Measurements from ENCODE around the gene BHMT2.

Gene BHMT2, protein sequence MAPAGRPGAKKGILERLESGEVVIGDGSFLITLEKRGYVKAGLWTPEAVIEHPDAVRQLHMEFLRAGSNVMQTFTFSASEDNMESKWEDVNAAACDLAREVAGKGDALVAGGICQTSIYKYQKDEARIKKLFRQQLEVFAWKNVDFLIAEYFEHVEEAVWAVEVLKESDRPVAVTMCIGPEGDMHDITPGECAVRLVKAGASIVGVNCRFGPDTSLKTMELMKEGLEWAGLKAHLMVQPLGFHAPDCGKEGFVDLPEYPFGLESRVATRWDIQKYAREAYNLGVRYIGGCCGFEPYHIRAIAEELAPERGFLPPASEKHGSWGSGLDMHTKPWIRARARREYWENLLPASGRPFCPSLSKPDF

DNA sequence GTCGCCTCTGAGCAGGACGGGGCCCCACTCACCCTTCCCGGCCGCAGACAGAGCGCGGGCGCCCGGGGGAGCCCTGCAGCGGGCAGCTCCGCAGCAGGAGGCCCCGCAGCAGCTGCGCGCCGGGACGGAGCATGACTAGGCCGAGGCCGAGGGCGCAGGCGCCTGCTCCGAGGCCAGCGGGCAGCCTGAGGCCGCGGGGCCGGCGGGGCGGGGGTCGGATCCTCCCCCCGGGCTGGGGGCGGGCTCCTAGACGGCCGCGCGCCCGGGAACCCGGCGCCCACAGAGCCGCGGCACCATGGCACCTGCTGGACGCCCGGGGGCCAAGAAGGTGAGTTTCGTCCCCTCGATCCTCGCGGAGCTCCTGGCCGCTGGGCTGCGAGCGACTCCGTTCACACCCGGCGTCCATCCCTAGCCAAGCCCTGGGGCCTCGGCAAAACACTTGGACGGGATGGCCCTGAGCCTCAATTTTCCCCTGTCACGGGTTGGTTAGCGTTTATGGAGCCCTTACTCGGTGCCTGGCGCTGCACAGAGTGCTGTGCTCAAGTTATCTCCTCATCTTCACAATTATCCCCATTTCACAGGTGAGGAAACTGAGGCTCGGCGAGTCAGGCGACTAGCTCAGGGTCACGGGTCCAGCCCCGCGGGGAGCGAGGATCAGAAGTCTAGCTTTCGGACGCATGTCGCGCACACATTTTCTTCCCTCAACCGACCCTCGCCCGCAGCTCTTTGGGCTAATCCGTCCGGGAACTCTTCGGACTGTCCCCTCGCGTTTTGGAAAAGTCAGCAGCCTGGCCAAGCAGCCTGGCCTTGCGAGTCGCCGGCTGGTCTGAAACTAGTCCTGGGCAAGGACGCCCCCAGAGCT lies at the start of gene BHMT2, which contains the start of gene DMGDH:
BHMT2 (plus strand) TSS at position 280 of the 862 bp plus-strand sequence; CDS start at position 296, 16 bp downstream.
DMGDH (minus strand) TSS at position 187 of the 862 bp plus-strand sequence; CDS start at position 133, 54 bp downstream.
- FAIRE-seq, result no peak

- FAIRE-seq, result peak; percentile 95
These were observed 48.6 kb upstream of the BHMT2 start for GRCh38 chr5:79020861-79021561.

DNA sequence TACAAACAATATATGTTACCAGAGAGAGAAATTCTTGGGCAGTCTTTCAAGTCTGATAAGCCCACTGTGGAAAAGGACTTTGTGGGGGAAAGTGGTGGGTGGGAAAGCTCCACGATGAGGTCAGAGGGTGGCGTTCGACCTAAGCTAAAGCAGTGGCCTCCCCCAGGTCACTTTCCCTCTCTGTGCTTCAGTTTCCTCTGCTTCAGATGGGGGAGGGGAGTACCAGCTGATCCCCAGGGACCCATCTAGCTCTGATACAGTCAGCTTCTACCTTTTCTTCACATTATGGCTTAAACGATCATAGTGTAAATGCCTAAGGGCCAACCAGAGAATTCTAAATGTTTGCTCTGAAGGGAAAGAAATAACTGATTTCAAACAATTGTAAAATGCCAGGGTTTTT lies 47.8 kb upstream of the BHMT2 start:
- FAIRE-seq, result no peak

- no peak for FAIRE-seq
These were observed 46.8 kb upstream of the BHMT2 start for GRCh38 chr5:79022771-79023170.

DNA sequence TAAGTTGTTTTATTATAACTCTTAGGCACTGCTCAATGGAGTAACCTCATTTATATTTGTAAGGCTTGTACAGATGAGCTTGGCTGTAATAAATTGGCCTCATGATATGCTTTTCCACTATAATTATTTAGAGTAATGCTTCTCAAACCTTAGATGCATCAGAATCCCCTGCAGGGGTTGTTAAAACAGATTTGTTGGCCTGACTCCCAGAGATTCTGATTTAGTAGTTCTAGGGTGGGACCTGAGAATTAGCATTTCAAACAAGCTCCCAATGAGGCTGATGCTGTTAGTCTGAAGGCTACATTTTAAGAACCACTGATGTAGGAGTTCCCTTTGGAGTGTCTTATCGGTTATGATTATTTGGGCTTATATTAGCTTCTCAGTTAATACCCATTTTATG lies 46.2 kb upstream of the BHMT2 start:
- FAIRE-seq, result no peak

- no peak for FAIRE-seq
These were observed 45.6 kb upstream of the BHMT2 start for GRCh38 chr5:79023947-79024346.

- FAIRE-seq, result peak; percentile 93
These were observed 44.5 kb upstream of the BHMT2 start for GRCh38 chr5:79025054-79025472.

DNA sequence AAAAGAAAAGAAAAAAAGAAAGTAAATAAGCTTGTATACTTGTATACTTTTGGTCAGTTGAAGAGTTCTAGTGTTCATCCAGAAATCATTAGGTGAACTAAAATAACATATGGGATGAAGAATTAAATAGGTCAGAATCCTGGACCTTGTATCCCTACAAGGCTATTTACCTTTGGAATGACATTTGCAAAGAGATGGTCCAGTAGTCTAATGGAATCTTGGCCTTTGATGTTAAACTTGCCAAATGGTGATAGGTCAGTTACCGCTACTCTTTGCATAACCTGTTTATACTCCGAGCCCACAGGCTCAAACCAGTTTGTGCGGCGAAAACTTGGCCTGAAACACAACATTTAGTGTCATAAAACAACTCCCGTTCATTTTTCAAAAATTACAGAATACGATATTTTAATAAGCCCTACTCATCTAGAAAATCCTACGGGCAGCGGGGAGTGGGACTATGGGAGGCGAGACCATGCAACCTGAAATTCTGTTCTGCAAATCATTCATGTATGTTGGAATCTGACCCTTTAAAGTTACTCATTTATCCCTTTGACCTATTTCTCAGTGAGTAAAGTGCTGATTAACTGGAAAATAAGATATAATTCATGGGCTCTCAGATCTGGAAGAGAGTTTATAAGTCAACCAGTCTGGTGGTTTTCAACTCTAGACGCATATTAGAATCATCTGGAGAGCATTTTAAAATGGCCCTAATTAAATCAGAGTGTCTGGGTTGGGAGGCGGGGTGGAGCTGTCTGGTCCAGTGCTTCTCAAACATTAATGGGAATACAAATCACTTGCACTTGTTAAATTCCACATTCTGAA lies 38.7 kb upstream of the BHMT2 start:
- no peak for FAIRE-seq

DNA sequence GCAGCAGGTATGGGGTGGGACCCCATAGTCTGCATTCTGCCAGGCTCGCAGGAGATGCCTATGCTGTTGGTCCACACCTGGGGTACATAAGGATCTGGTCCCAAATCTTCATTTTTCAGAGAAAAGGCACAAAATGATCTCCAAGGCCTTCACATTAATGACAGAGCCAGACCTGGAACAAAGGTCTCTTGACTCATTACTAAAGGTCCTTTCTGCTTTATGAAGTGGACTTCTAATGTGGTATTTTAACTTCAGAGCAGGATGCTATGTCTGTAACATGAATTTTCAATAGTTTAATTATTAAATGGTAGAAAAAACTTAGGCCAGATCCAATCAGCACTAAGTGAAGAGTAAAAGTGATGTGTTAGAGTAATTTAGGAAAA lies 38.1 kb upstream of the BHMT2 start:
- no peak for FAIRE-seq

DNA sequence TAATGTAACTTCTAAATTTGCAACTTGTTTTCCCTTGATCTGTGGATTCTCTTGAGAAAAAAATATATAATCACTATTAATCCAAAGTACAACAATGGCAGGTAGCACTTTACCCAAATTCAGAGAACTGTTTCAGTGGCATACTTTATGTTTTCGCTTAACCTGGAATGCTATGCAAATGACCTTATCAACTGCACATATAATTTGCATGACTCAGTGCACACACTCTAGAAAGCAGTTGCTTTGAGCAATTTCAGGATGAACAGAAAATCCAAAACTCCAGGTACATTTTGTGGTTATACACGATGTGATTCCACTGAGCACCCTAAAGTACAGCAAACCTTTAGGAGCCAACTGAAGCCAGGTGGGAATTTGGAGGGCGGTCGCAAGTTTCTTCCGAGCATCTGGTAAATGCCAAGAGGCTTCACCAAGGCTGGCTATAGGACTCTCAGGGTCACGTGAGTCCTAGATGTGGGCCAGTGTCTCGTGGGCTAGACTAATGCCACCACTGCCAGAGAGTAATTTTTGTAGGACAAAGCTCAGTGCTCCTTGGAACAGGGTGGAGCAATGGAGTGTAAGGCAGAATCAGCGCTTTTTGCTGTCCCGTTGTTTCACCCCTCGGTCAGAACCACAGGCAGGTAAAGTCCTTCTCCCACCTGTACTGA lies 37.4 kb upstream of the BHMT2 start:
- FAIRE-seq, result no peak

DNA sequence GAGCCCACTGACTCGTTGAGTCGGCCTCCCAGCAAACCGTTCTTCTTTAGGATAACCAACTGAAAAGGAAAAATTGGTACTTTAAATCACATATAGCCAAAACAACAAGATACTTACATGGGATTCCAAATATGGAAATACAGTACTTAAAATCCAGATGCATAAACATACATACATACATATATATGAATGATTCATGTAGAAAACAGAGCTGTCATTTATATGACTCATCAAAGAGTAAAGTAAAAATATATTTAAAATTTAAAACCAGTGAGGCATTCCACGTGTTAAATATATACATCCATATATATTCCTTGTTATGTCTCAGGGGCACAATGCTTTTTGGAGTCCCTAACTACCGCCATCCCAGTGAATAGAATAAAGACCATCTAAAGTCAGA lies 36.8 kb upstream of the BHMT2 start:
- no peak for FAIRE-seq

DNA sequence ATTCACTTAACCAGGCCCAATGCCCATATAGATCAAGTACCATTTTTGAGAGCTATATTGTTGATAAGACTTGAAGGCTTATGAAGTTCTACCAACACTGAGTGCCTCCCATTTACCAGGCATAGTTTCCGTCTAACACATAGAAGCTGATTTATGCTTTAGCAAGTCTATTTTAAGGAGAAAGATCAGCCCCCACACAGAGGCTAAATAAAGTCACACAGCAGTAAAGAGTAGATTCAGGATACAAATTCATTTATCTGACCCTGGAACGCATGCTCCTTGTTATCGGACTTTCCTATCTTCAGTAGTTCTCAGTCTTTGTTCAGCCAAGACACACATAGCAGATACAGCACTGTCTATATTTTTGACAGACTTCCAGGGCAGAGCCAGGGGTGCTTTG lies 34.3 kb upstream of the BHMT2 start:
- FAIRE-seq, result no peak

DNA sequence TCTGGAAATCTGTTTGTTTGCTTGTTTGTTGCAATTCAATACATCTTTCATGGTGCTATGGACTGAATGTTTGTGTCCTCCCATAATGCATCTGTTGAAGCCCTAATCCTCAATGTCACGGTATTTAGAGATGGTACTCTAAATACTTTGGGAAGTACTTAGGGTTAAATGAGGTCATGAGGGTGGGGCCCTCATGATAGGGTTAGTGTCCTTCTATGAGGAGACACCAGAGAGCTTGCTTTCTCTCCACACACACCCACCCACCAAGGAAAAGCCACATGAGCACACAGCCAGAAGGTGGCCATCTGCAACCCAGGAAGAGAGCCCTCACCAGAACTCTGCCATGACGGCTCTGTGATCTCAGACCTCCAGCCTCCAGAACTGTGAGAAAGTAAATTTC lies 32.8 kb upstream of the BHMT2 start:
- no peak for FAIRE-seq

- FAIRE-seq, result no peak
These were observed 27.4 kb upstream of the BHMT2 start for GRCh38 chr5:79042188-79042587.

DNA sequence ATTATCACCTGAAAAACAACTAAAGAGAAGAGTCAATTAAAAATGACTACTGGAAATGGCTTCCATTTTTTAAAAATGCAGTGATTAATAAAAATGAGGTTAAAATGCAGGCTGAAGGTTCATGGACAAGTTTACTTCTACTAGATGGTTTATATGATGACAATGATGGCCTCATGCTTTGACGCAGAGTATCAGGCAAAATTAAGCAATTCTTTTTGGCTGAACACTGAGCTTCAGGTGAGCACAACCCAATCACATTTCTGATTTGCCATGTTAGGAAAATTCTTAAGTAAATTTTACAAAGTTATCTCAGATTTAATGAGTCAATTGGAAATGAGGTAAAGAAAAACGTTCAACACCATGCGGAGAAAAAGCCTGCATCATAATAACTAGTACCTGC lies 22.4 kb upstream of the BHMT2 start:
- no peak for FAIRE-seq

DNA sequence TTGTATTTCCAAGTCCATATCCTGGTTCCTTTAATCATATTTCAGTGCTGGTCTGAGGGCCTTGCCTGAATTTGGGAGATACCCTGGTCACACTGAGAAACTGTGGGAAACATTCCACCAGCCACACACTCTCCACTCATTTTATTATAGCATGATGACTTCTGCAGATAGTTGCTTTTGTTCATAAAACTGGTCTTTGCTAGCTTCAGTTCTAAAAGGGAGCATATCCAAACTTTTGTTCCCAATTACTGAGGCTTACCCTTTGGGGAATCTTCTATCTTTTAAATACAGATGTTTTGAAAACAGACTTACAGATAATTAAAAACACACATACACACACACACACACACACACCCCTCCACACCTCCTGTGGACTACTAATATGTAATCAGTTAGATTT lies 21.1 kb upstream of the BHMT2 start:
- no peak for FAIRE-seq

GRCh38 chr5:79050498-79050897 lies 19.1 kb upstream of the BHMT2 start:
- no peak for FAIRE-seq

DNA sequence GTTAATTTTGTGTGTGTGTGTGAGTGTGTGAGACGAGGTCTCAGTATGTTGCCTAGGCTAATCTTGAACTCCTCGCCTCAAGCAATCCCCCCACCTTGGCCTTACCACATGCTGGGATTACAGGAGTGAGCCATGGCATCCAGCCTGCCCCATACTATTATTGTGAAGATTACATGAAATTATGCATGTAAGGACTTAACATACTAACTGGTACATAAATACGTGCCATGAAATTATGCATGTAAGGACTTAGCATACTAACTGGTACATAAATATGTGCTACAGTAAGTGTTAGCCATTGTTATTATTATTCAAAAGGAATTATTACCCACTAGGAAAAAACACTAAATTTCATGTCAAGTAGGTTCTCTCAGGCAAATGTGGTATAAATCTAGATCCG lies 16.2 kb upstream of the BHMT2 start:
- FAIRE-seq, result no peak

GRCh38 chr5:79055017-79055416 lies 14.6 kb upstream of the BHMT2 start:
- no peak for FAIRE-seq

DNA sequence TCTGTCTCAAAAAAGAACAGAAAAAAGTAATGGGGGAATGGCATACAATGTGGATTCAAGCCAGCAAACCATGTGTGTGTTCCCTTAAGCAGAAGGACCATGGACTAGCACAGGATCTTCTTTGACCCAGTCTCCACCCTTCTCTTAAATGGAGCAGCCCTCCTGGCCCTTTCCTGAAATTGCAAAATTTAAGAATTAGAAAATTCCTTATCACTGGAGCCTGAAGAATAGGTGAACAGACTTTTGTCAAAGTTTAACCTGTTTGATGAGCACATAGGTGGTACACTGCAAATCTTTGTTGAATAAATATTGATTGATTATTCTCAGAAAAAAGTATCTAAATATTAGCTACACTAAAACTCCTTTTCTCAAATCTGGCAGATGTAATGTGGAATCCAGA lies 12.7 kb upstream of the BHMT2 start:
- no peak for FAIRE-seq

- FAIRE-seq, result no peak
These were observed 9.9 kb upstream of the BHMT2 start for GRCh38 chr5:79059674-79060073.

GRCh38 chr5:79062436-79062835 lies 7.1 kb upstream of the BHMT2 start:
- FAIRE-seq, result no peak

Data from A204.1 (cell line).